IPS-18a (cell line): ENCODE measurements around the gene NOP53.
"Not testable (repeated sequence)": the region's sequence is repeated elsewhere in the genome, so short reads cannot be mapped to it uniquely, and the experiment has no call there.

Source experiments
- H3K27ac ChIP-seq: one replicate; pipeline ENCODE4 v1.5.1; 2013; ENCODE audit warnings: low read length
- H3K27me3 ChIP-seq: one replicate; pipeline ENCODE4 v1.6.1; 2013; ENCODE audit warnings: mild to moderate bottlenecking, low read length; ENCODE audit not compliant: control insufficient read depth, insufficient read depth
- H3K36me3 ChIP-seq: one replicate; pipeline ENCODE4 v1.6.1; 2013; ENCODE audit warnings: low read depth, low read length; ENCODE audit not compliant: control insufficient read depth
- H3K4me1 ChIP-seq: one replicate; pipeline ENCODE4 v1.6.1; 2013; ENCODE audit warnings: low read depth, low read length; ENCODE audit not compliant: control insufficient read depth
- H3K4me3 ChIP-seq: one replicate; pipeline ENCODE4 v1.5.1; 2013; ENCODE audit warnings: low read length
- H3K9ac ChIP-seq: one replicate; pipeline ENCODE4 v1.6.1; 2013; ENCODE audit warnings: mild to moderate bottlenecking, low read length, moderate library complexity
- H3K9me3 ChIP-seq: one replicate; pipeline ENCODE4 v1.6.1; 2013; ENCODE audit warnings: low read depth, low read length; ENCODE audit not compliant: control insufficient read depth

The NOP53 gene

GRCh38 chr19:47757617-47758442, 12.5 kb downstream of the NOP53 start:
- H3K27me3 ChIP-seq: no peaks in the 10 kb centered on the region
- no peak overlapping the region for H3K27ac ChIP-seq
- peaks cover 41% of the 10 kb centered on the region for H3K36me3 ChIP-seq
- H3K9ac ChIP-seq: no peak overlapping the region
- no peak overlapping the region for H3K4me3 ChIP-seq
- no peaks in the 10 kb centered on the region for H3K9me3 ChIP-seq
- H3K4me1 ChIP-seq: no peaks in the 10 kb centered on the region

GRCh38 chr19:47758443-47758804, 13.1 kb downstream of the NOP53 start:
- Histone ChIP-seq H3K36me3 (peaks cover 35% of the 10 kb centered on the region), H3K27ac (no peak overlapping the region), H3K27me3 (no peaks in the 10 kb centered on the region), H3K4me3 (no peak overlapping the region), H3K9ac (no peak overlapping the region), H3K4me1 (no peaks in the 10 kb centered on the region), H3K9me3 (no peaks in the 10 kb centered on the region)

GRCh38 chr19:47760632-47760999, 15.3 kb downstream of the NOP53 start:
- Histone ChIP-seq H3K27ac (no peak overlapping the region), H3K9ac (no peak overlapping the region), H3K4me1 (no peaks in the 10 kb centered on the region), H3K27me3 (no peaks in the 10 kb centered on the region), H3K36me3 (peaks cover 25% of the 10 kb centered on the region), H3K4me3 (no peak overlapping the region), H3K9me3 (no peaks in the 10 kb centered on the region)

- H3K27me3 ChIP-seq: no peaks in the 10 kb centered on the region
- peaks cover 4% of the 10 kb centered on the region for H3K4me1 ChIP-seq
- no peak overlapping the region for H3K9ac ChIP-seq
- H3K27ac ChIP-seq: no peak overlapping the region
- H3K36me3 ChIP-seq: peaks cover 15% of the 10 kb centered on the region
- H3K9me3 ChIP-seq: no peaks in the 10 kb centered on the region
- no peak overlapping the region for H3K4me3 ChIP-seq
Measured at GRCh38 chr19:47761566-47761965, 16.2 kb downstream of the NOP53 start.

DNA sequence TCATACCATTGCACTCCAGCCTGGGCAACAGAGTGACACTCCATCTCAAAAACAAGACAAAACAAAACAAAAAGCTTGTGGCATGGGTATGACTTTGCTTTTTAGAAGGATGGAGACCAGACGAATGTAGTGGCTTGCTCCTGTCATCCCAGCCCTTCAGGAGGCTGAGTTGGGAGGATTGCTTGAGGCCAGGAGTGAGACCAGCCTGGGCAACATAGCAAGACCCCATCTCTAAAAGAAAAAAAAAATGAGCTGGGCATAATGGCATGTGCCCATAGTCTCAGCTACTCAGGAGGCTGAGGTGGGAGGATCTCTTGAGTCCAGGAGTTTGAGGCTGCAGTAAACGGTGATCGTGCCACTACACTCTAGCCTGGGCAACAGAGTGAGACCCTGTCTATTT, 16.8 kb downstream of the NOP53 start:
- H3K4me1 ChIP-seq: peaks cover 4% of the 10 kb centered on the region
- no peaks in the 10 kb centered on the region for H3K9me3 ChIP-seq
- no peak overlapping the region for H3K9ac ChIP-seq
- peaks cover 10% of the 10 kb centered on the region for H3K36me3 ChIP-seq
- H3K4me3 ChIP-seq: no peak overlapping the region
- no peaks in the 10 kb centered on the region for H3K27me3 ChIP-seq
- no peak overlapping the region for H3K27ac ChIP-seq

DNA sequence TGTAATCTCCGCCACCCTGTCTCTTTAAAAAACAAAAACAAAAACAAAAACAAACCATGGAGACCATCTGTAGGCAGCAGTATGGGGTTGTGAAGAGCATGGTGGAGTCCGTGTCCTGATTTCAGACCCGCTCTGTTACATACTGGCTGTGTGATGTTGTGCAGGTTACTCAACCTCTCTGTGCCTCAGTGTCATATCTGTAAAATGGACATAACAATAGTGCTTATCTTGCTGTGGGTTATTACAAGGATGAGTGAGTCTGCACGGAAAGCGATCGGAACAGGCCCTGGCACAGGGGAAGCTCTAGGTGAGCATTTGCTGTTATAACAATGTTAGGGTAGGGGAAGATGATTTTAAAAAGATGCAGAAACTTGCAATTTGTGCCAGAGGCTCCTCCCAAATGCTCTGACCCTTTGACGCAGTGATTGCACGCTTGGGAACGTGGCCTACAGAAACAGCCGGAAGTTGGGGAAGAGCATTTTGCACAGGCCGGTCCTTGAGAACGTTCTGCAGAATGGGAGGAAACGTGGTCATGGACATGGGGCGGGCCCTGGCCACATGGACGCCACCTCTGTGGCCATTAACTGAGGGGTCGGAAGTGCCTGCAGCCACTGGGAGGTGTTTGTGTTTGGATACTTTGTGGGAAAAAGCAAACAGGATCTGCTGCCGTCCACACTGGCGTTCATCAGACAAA, 17.4 kb downstream of the NOP53 start:
- Histone ChIP-seq H3K27ac (no peak overlapping the region), H3K4me3 (no peak overlapping the region), H3K36me3 (peaks cover 4% of the 10 kb centered on the region), H3K9me3 (no peaks in the 10 kb centered on the region), H3K4me1 (peaks cover 4% of the 10 kb centered on the region), H3K27me3 (no peaks in the 10 kb centered on the region), H3K9ac (no peak overlapping the region)

- H3K9me3 ChIP-seq, H3K4me3 ChIP-seq, H3K36me3 ChIP-seq, H3K27me3 ChIP-seq, H3K9ac ChIP-seq, H3K27ac ChIP-seq, H3K4me1 ChIP-seq: not testable (repeated sequence)
Measured at GRCh38 chr19:47764705-47765104, 19.4 kb downstream of the NOP53 start.

DNA sequence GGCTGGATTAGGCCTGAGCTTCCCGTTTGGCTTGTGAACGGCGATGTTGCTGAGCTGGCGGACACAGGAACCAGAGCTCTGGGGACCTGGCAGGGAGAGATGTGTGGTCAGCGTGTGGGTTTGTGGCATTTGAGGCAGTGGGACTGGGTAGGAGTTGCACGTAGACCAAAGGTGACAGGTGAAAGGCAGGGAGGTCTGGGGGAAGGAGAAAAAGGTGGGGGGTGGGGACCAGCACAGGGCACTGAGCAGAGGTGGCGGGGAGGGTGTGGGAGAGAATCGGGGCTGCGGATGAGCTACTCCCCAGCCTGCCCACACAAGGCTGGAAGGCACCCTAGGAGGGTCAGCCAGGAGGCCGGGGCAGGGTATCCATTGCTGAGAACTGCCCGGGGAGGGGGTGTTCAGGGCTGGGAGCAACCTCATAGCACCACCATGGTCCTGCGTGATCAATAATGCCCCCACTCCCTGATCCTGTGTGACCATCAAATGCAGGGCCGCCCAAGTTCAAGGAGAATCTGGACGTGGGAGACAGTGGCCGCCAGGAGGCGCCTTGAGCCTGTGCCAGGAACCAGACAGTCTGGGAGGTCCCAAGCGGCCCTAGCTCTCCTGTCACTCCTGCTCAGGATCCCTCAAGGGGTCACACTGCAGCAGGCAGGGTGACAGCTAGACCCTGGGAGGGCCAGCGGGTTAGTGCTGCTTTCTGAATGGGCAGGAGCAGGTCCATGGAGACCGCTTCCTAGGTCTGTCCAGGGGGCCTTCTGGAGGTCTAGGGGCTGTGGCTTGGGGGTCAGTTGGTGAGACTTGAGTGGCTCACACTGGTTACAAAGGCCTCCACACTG, 20.4 kb downstream of the NOP53 start:
- Histone ChIP-seq H3K4me1 (peaks cover 9% of the 10 kb centered on the region), H3K9ac (no peak overlapping the region), H3K4me3 (no peak overlapping the region), H3K36me3 (no peaks in the 10 kb centered on the region), H3K27ac (no peak overlapping the region), H3K9me3 (no peaks in the 10 kb centered on the region), H3K27me3 (no peaks in the 10 kb centered on the region)

GRCh38 chr19:47766359-47766620, 20.9 kb downstream of the NOP53 start:
- H3K9ac ChIP-seq: no peak overlapping the region
- no peak overlapping the region for H3K27ac ChIP-seq
- H3K4me1 ChIP-seq: peaks cover 9% of the 10 kb centered on the region
- no peaks in the 10 kb centered on the region for H3K9me3 ChIP-seq
- H3K27me3 ChIP-seq: no peaks in the 10 kb centered on the region
- H3K4me3 ChIP-seq: no peak overlapping the region
- no peaks in the 10 kb centered on the region for H3K36me3 ChIP-seq

DNA sequence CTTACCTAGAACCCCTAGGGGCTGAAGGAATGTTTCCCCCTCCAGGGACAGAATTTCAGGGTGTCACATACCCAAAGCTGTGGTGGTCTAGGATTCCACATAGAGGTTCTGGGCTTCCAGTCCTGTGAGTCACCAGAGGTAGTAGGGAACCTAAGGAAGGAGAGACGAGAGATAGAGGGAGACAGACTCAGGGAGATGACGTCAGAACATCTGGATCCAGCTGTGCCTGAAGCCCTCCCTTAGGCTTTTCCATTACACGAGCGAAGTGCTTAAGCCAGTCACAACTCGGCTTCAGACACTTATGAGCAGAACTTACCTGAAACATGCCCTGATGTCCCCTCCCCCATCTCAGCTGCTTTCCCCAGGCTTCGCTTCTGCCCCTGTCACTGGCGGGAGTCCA, 21.3 kb downstream of the NOP53 start:
- H3K4me3 ChIP-seq: no peak overlapping the region
- H3K36me3 ChIP-seq: no peaks in the 10 kb centered on the region
- H3K4me1 ChIP-seq: peaks cover 9% of the 10 kb centered on the region
- no peaks in the 10 kb centered on the region for H3K27me3 ChIP-seq
- no peaks in the 10 kb centered on the region for H3K9me3 ChIP-seq
- no peak overlapping the region for H3K9ac ChIP-seq
- H3K27ac ChIP-seq: no peak overlapping the region

- no peak overlapping the region for H3K4me3 ChIP-seq
- H3K4me1 ChIP-seq: peaks cover 9% of the 10 kb centered on the region
- H3K27me3 ChIP-seq: no peaks in the 10 kb centered on the region
- H3K27ac ChIP-seq: no peak overlapping the region
- H3K9ac ChIP-seq: no peak overlapping the region
- H3K36me3 ChIP-seq: no peaks in the 10 kb centered on the region
- no peaks in the 10 kb centered on the region for H3K9me3 ChIP-seq
Measured at GRCh38 chr19:47767349-47767748, 22.0 kb downstream of the NOP53 start.
